ENCODE results near the gene PPIG.

The PPIG gene

DNA sequence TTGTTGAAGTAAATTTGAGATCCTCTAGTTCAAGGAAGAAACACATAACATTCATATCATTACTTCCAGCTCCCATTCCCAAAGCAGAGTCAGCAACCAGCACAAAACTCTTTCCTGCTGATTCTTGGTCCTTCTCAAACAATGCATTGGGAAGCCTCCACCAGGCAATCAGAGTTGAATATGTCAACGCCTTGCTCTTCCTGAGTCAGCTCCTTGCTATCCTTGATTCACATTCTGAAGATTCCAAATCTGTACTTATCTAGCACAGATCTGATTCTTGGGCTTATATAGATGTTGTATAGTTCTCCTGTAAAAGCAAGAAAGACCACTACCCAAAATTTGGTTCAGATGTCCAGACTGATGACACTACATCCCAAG, 80.4 kb downstream of the PPIG start:
- TF ChIP-seq, protein P1, sequence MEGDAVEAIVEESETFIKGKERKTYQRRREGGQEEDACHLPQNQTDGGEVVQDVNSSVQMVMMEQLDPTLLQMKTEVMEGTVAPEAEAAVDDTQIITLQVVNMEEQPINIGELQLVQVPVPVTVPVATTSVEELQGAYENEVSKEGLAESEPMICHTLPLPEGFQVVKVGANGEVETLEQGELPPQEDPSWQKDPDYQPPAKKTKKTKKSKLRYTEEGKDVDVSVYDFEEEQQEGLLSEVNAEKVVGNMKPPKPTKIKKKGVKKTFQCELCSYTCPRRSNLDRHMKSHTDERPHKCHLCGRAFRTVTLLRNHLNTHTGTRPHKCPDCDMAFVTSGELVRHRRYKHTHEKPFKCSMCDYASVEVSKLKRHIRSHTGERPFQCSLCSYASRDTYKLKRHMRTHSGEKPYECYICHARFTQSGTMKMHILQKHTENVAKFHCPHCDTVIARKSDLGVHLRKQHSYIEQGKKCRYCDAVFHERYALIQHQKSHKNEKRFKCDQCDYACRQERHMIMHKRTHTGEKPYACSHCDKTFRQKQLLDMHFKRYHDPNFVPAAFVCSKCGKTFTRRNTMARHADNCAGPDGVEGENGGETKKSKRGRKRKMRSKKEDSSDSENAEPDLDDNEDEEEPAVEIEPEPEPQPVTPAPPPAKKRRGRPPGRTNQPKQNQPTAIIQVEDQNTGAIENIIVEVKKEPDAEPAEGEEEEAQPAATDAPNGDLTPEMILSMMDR (IDR thresholded peaks at IDR 0.05): no peak

DNA sequence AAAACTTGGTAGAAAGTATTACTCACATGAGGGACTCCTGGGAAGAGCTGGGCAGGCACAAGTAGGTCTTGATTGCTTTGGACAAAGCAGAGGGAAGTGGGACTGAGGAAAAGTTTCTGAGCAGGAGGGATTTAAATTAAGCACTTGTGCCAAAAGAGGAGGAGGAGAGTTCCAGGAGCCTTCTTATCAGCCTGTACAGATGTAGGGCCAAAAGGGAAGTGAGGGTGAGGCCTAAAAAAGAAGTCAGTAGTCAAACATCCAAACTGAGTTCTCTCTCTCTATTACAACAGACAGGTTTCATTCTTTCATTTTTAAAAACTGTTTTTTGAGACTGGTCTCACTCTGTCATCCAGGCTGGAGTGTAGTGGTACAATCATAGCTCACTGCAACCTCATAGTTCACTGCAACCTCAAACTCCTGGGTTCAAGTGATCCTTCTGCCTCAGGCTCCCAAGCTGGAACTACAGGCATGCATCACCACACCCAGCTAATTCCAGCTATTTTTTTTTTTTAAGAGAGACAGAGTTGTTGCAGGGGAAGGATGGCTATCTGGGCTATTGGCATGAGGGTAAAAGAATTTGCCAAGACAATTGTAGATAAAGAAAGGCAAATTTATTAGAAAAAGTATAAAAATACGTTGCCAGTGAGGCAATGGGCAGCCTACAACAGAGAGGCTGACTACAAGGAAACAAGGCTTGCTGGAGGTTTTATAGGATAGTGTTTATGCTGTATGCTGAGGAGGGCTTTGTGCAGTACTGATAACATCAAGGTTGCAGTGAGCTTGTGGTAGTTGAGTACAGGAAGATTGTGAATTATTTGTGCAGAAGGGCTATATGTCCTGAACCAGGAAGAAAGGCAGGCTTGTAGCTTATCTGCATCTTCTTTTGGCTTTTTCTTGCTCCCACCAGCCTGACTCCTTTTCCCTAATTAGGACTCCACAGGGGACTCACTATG, 81.1 kb downstream of the PPIG start:
- TF ChIP-seq, protein P1 (IDR thresholded peaks at IDR 0.05): no peak

DNA sequence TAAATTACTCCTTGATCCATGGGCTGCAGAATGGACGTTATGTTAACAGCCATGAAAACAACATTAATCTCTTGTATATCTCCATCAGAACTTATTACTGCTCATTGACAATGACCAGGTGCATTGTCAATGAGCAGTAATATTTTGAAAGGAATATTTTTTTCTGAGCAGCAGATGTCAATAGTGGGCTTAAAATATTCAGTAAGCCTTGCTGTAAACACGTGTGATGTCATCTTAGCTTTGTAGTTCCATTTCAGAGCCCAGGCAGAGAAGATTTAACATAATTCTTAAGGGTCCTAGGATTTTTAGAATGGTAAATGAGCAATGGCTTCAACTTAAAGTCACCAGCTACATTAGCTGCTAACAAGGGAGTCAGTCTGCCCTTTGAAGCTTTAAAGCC, 83.4 kb downstream of the PPIG start:
- TF ChIP-seq, protein P1 (IDR thresholded peaks at IDR 0.05): no peak

DNA sequence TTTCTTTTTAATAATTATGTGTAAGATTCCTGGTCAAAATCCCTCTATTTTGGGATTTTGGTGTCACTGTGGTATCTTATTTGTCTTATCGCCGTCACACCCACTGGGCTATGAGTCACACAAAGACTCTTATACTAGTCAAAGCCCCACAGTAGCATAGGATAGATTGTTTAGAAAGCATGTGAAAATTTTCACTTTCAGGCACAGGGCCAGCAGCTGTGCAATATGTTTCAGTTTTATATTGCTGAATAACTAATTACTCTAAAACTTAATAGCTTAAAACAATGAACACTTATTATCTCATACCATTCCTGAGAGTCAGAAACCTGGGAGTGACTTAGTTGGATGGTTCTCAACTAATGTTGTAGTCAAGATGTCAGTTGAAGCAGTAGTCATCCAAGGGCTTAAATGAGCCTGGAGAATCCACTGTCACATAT, 86.1 kb downstream of the PPIG start:
- TF ChIP-seq, protein P1 (IDR thresholded peaks at IDR 0.05): no peak

DNA sequence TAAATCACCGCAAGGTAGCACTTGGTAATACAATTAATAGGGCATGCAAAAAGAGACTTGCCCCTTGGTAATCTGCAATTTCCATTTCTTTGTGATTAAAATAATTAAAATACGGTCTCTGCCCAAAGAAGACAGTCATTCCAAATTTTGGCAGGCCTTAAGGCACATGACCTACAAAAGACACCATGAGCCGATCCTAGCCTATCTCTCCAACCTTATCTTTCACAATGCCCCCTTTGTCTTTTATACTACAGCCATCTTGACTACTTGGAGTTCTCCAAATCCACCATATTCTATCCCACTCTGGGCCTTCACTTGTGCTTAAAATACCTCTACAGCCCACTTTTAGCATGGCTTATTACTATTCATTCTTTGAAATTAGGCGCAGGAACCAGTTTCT, 86.8 kb downstream of the PPIG start:
- TF ChIP-seq, protein P1 (IDR thresholded peaks at IDR 0.05): no peak

DNA sequence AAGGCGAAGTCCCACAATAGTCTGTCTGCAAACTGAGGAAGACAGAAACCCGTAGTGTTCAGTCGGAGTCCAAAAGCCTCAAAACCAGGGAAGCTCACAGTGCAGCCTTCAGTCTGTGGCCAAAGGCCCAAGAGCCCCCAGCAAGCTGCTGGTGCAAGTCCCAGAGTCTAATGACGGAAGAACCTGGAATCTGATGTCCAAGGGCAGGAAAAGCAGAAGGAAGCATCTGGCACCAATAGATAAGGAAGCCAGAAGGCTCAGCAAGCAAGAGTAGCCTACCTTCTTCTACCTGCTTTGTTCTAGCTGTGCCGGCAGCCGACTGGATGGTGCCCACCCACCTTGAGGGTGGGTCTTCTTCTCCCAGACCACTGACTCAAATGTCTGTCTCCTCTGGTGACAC, 88.3 kb downstream of the PPIG start:
- TF ChIP-seq, protein P1 (IDR thresholded peaks at IDR 0.05): no peak

DNA sequence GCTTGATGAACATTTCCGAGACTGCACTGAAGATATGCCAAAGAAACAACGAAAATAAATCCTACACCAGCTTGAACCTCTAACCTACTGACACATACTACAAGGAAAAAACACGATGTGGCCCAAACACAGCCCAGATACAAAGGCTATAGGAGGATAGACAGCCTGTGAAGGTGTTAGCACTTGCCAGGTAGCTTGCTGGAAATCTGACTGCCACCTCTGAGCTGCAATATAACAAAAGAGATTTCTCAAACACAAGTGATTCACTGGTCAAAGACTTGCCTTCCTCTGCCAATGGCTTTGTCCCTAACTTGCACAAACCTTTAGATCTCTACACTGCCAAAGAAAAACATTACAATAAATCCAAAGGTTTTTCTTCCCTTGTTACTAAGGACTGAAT, 89.0 kb downstream of the PPIG start:
- TF ChIP-seq, protein P1 (IDR thresholded peaks at IDR 0.05): no peak
